Right atrium auricular region (tissue), 2 donors: ENCODE results near the gene CNOT8. TPM values are rescaled to one million over a fixed set of nuclear protein-coding genes. Genes with fewer than 3 reads are reported as not detected.
"Not testable (repeated sequence)": the region's sequence is repeated elsewhere in the genome, so short reads cannot be mapped to it uniquely, and the experiment has no call there.

ENCODE experiments used
- DNase-seq: peaks from one replicate; pipeline ENCODE4 v3.0.0-alpha.2; 2019; ENCODE audit warnings: low spot score
- H3K27ac ChIP-seq, 2 donors: fragments of 200-600 bp; sonication (generic); 1 replicate in 1 of 2; 2 replicates in 1 of 2; pipeline ENCODE4 v1.5.1; 2016 to 2019
- H3K27me3 ChIP-seq, 2 donors: fragments of 200-600 bp; sonication (generic); one replicate each; pipeline versions ENCODE4 v1.5.1 to v1.6.0; 2017 to 2019
- H3K36me3 ChIP-seq: fragments of 200-600 bp; sonication (generic); one replicate; pipeline ENCODE4 v1.5.1; 2016
- H3K4me1 ChIP-seq, 2 donors: fragments of 200-600 bp; sonication (generic); one replicate each; pipeline versions ENCODE4 v1.5.1 to v1.6.0; 2017 to 2019
- H3K4me3 ChIP-seq, 2 donors: fragments of 200-600 bp; sonication (generic); 1 replicate in 1 of 2; 2 replicates in 1 of 2; pipeline ENCODE4 v1.5.1; 2017 to 2019; ENCODE audit warnings: mild to moderate bottlenecking in 1 of 2, moderate library complexity in 1 of 2
- H3K9me3 ChIP-seq, 2 donors: fragments of 200-600 bp; sonication (generic); one replicate each; pipeline ENCODE4 v1.5.1; 2019
- CTCF ChIP-seq, 2 donors: fragments of 200-600 bp; sonication (generic); IDR thresholded peaks; one replicate each; pipeline ENCODE4 v1.5.1; 2019; ENCODE audit warnings: antibody characterized with exemption in 2 of 2
- total RNA-seq, 2 donors: library from RNA; depleted of rRNA; stranded (reverse); fragments of >200 nt; gene quantifications; one replicate each; pipeline ENCODE4 v1.1.0, GENCODE V29; 2016

Gene CNOT8
- total RNA-seq, 2 donors from 2014 or later, result 28.0 to 31.4 TPM

DNA sequence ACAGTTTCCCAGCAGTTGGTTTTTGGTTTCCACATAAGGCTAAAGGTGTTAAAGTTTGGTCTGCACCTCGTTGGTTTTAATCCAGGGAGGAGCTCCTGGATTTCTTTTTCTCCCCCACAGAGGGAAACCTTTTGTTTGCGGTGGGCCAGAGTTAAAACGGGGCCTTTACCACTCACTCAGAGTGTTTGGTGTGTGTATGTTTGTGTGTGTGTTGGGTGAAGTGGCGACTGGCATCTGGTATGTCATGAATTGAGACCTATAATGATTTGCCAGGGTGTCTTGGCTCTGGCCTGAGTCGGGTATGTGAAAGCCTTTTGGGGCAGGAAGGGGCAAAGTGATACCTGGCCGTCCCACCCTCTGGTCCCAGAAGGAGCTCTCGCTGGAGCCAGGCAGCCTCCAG is 38.9 kb upstream of the CNOT8 start:
- no peak for DNase-seq
- TF ChIP-seq CTCF (IDR thresholded peaks at IDR 0.05), result no peak
- Histone ChIP-seq H3K9me3 (no peaks in the 10 kb centered on the region), H3K27ac (no peak overlapping the region), H3K4me1 (peaks cover 0 to 8% of the 10 kb centered on the region in 2 donors), H3K27me3 (no peaks in the 10 kb centered on the region), H3K4me3 (no peak overlapping the region), H3K36me3 (peaks cover 72% of the 10 kb centered on the region)

GRCh38 chr5:154820383-154820782 is 38.0 kb upstream of the CNOT8 start:
- no peak for TF ChIP-seq CTCF (IDR thresholded peaks at IDR 0.05)
- Histone ChIP-seq H3K9me3 (no peaks in the 10 kb centered on the region), H3K27me3 (no peaks in the 10 kb centered on the region), H3K27ac (no peak overlapping the region), H3K36me3 (peaks cover 64% of the 10 kb centered on the region), H3K4me3 (no peak overlapping the region), H3K4me1 (peaks cover 0 to 8% of the 10 kb centered on the region in 2 donors)
- DNase-seq, result no peak

- not testable (repeated sequence) for H3K9me3 ChIP-seq, H3K27ac ChIP-seq, DNase-seq, H3K4me3 ChIP-seq, H3K4me1 ChIP-seq, H3K27me3 ChIP-seq
- peaks cover 60% of the 10 kb centered on the region for H3K36me3 ChIP-seq
Measured at GRCh38 chr5:154822896-154823295, 35.5 kb upstream of the CNOT8 start.

DNA sequence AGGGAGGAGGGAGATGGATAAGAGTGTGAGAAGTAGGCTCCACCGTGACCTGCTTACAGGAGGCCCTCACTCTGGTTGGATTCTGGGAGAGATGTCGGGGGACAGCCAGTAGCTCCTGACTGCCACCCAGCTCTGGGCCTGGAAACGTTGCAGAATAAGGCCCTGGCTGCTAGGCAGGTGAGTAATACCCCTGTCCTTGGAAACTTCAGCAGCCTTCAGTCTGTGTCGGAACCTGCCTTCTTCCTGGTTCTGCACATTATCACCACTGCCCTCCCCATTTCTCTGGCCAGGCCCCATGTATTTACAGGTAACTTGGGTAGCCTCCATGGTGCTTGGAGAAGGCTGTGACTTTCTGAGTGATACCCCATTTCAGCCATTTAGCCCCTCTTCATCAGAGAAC is 34.8 kb upstream of the CNOT8 start:
- Histone ChIP-seq H3K27me3 (no peaks in the 10 kb centered on the region), H3K9me3 (no peaks in the 10 kb centered on the region), H3K36me3 (peaks cover 66% of the 10 kb centered on the region), H3K4me3 (no peak overlapping the region), H3K27ac (no peak overlapping the region), H3K4me1 (no peaks in the 10 kb centered on the region)
- no peak for TF ChIP-seq CTCF (IDR thresholded peaks at IDR 0.05)
- DNase-seq, result no peak

DNA sequence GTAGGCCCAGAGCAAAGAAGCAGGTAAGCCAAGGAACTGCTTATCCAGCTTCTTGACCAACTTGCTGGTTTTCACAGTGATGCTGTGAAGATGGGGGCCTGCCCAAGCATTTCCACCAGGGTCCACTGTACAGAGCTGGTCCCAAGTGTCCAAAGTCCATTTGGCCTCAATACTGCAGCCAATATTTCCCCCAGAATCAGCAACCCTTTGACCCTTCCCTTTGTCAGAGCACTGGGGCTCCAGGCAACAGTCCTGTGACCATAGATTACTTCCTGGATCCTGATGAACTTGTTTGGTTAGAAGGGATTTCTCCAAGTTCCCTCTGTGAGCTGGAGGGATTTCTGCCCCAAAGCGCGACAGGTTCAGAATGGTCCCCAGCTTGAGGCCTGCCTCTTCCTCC is 34.4 kb upstream of the CNOT8 start:
- no peak overlapping the region for H3K4me3 ChIP-seq
- no peak overlapping the region for H3K27ac ChIP-seq
- no peaks in the 10 kb centered on the region for H3K4me1 ChIP-seq
- H3K9me3 ChIP-seq, result no peaks in the 10 kb centered on the region
- TF ChIP-seq CTCF (IDR thresholded peaks at IDR 0.05), result no peak
- no peaks in the 10 kb centered on the region for H3K27me3 ChIP-seq
- peaks cover 68% of the 10 kb centered on the region for H3K36me3 ChIP-seq
- DNase-seq, result no peak

- H3K36me3 ChIP-seq, result peaks cover 48% of the 10 kb centered on the region
- H3K4me1 ChIP-seq, result no peaks in the 10 kb centered on the region
- no peaks in the 10 kb centered on the region for H3K9me3 ChIP-seq
- no peak for DNase-seq
- no peaks in the 10 kb centered on the region for H3K27me3 ChIP-seq
- TF ChIP-seq CTCF (IDR thresholded peaks at IDR 0.05), result no peak
- H3K4me3 ChIP-seq, result no peak overlapping the region
- no peak overlapping the region for H3K27ac ChIP-seq
Measured at GRCh38 chr5:154829181-154829588, 29.2 kb upstream of the CNOT8 start.
